Uterus (tissue), 4 donors: Measurements from ENCODE around the gene BIK. TPM values are rescaled to one million over a fixed set of nuclear protein-coding genes. Genes with fewer than 3 reads are reported as not detected.

Experiments
- DNase-seq, 2 donors: peaks; one replicate each; pipeline ENCODE4 v3.0.0-alpha.2; 2019 to 2020
- H3K27ac ChIP-seq, 2 donors: fragments of 200-600 bp; sonication (generic); 1 replicate in 1 of 2; 2 replicates in 1 of 2; pipeline ENCODE4 v1.5.1; 2016 to 2018
- H3K27me3 ChIP-seq, 2 donors: fragments of 200-600 bp; sonication (generic); one replicate each; pipeline ENCODE4 v1.5.1; 2018 to 2019; ENCODE audit warnings: control low read depth in 1 of 2
- H3K36me3 ChIP-seq, 2 donors: fragments of 200-600 bp; sonication (generic); one replicate each; pipeline ENCODE4 v1.5.1; 2019; ENCODE audit warnings: control low read depth in 1 of 2
- H3K4me1 ChIP-seq, 2 donors: fragments of 200-600 bp; sonication (generic); one replicate each; pipeline ENCODE4 v1.5.1; 2018 to 2019; ENCODE audit warnings: control low read depth in 1 of 2
- H3K4me3 ChIP-seq, 2 donors: fragments of 200-600 bp; sonication (generic); 1 replicate in 1 of 2; 2 replicates in 1 of 2; pipeline ENCODE4 v1.5.1; 2018 to 2019; ENCODE audit warnings: mild to moderate bottlenecking in 1 of 2
- H3K9me3 ChIP-seq, 2 donors: fragments of 200-600 bp; sonication (generic); one replicate each; pipeline ENCODE4 v1.5.1; 2019; ENCODE audit warnings: control low read depth in 1 of 2
- CTCF ChIP-seq, 4 experiments: fragments of 200-600 bp in 2 of 4; fragments of 450-650 bp in 2 of 4; sonication (generic) in 2 of 4; IDR thresholded peaks; one replicate each; pipeline ENCODE4 v1.5.1; 2016 to 2019; ENCODE audit warnings: antibody characterized with exemption in 4 of 4, mild to moderate bottlenecking in 2 of 4, moderate library complexity in 1 of 4
- POLR2A ChIP-seq, 2 donors: fragments of 450-650 bp; IDR thresholded peaks; one replicate each; pipeline ENCODE4 v1.6.1; 2016; ENCODE audit warnings: antibody characterized with exemption in 2 of 2, mild to moderate bottlenecking in 1 of 2, moderate library complexity in 1 of 2
- intact Hi-C: fragments of 100-400 bp; cut with DNase I; formaldehyde crosslinking; loops from one replicate; pipeline ENCODE4 v1.15.1; 2023; ENCODE audit warnings: low total_unique reads
- total RNA-seq, 4 donors: library from RNA; depleted of rRNA in 3 of 4; stranded (reverse); fragments of >200 nt in 3 of 4; gene quantifications; one replicate each; pipeline versions ENCODE4 v1.1.0 to v1.2.4, GENCODE V29; 2014 to 2023
- donor health status: DM: yes; HTN: yes; CAD: no.

The BIK gene
- total RNA-seq, 4 donors from 2014 or later: 0.49 to 0.77 (median 0.76) TPM; not detected in 1

- Histone ChIP-seq H3K36me3 (no peaks in the 10 kb centered on the region), H3K4me3 (no peak overlapping the region), H3K9me3 (no peaks in the 10 kb centered on the region), H3K27me3 (no peaks in the 10 kb centered on the region), H3K4me1 (no peaks in the 10 kb centered on the region), H3K27ac (no peak overlapping the region)
- TF ChIP-seq CTCF (IDR thresholded peaks at IDR 0.05): no peak
- no peak for TF ChIP-seq POLR2A (IDR thresholded peaks at IDR 0.05)
- intact Hi-C loops: no loop called here
- DNase-seq: no peak
These were observed 30.8 kb upstream of the BIK start for GRCh38 chr22:43079742-43080141.

DNA sequence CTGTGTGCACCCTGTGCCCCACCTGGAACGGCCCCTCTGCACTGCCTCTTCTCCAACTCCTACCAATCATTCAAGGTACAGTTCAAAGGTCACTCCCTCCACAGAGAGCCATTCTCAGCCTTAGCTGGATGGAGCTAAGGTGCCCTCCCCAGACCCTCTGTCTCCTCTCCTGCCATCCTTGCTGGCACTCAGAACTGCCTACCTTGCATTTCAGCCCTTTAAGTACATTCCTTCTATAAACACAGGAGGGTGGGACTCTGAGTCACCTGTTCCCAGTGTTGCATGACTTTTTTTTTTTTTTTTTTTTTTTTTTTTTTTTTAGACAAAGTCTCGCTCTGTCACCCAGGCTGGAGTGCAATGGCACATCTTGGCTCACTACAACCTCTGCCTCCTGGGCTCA, 29.9 kb upstream of the BIK start:
- TF ChIP-seq CTCF (IDR thresholded peaks at IDR 0.05) (no peak), POLR2A (IDR thresholded peaks at IDR 0.05) (no peak)
- H3K4me1 ChIP-seq: no peaks in the 10 kb centered on the region
- no peaks in the 10 kb centered on the region for H3K9me3 ChIP-seq
- H3K36me3 ChIP-seq: no peaks in the 10 kb centered on the region
- no peaks in the 10 kb centered on the region for H3K27me3 ChIP-seq
- no peak overlapping the region for H3K4me3 ChIP-seq
- intact Hi-C loops: no loop called here
- no peak for DNase-seq
- H3K27ac ChIP-seq: no peak overlapping the region

- intact Hi-C loops: no loop called here
- no peak for TF ChIP-seq CTCF (IDR thresholded peaks at IDR 0.05)
- TF ChIP-seq POLR2A (IDR thresholded peaks at IDR 0.05): no peak
- no peak for DNase-seq
- no peaks in the 10 kb centered on the region for H3K27me3 ChIP-seq
- no peaks in the 10 kb centered on the region for H3K9me3 ChIP-seq
- no peak overlapping the region for H3K4me3 ChIP-seq
- no peak overlapping the region for H3K27ac ChIP-seq
- no peaks in the 10 kb centered on the region for H3K36me3 ChIP-seq
- no peaks in the 10 kb centered on the region for H3K4me1 ChIP-seq
These were observed 28.6 kb upstream of the BIK start for GRCh38 chr22:43081968-43082367.

DNA sequence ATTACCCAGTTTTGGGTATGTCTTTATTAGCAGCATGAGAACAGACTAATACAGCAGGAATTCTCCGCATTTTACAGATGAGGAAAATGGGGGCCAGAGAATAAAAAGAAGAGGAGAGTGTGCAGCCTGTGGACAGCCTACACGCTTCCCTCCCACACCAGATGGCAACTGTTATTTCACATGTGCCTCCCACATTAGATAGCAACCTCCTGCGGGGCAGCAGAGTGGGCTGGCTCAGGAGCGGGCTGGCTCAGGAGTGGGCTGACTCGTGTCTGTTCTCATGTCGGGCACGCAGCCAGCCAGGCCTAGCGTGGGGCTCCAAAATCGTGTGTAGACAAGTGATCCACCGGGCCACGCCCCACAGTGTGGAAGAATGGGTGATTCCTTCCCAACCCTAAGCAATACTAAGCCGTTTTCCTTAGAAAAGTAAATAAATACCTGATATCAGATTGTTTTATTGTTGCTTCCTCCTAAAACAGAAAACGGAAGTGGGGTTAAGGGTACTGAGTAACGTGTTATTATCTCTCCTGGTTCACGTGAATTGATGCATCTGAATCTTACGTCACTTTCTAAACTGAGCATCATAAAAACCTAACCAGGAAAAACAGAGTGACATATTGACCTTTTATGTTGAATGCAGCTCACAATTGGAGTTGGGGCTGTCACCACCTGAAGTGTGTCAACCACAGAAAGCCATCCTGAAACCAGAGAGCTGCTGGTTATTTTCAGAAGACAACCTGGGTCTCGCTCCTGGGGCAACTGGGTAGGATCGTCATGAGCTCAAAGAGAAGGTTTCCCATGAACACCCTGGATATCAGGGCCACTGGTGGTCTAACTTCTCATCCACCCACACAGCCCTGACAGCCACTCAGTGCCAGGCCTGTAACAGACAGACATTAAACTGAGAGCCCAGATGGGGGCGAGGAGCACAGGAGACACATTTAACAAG, 24.6 kb upstream of the BIK start:
- no peaks in the 10 kb centered on the region for H3K9me3 ChIP-seq
- TF ChIP-seq POLR2A (IDR thresholded peaks at IDR 0.05) (no peak), CTCF (IDR thresholded peaks at IDR 0.05) (no peak)
- no peaks in the 10 kb centered on the region for H3K36me3 ChIP-seq
- intact Hi-C loops: no loop called here
- H3K27ac ChIP-seq: no peak overlapping the region
- H3K4me1 ChIP-seq: peaks cover 0 to 4% of the 10 kb centered on the region in 2 donors
- no peak for DNase-seq
- H3K4me3 ChIP-seq: no peak overlapping the region
- no peaks in the 10 kb centered on the region for H3K27me3 ChIP-seq

- peaks cover 0 to 4% of the 10 kb centered on the region in 2 donors for H3K4me1 ChIP-seq
- no peaks in the 10 kb centered on the region for H3K36me3 ChIP-seq
- no peak for DNase-seq
- no peak overlapping the region for H3K27ac ChIP-seq
- TF ChIP-seq POLR2A (IDR thresholded peaks at IDR 0.05): no peak
- TF ChIP-seq CTCF (IDR thresholded peaks at IDR 0.05): no peak
- intact Hi-C loops: no loop called here
- peak overlapping the region; percentile 52 to 80 for H3K4me3 ChIP-seq
- no peaks in the 10 kb centered on the region for H3K9me3 ChIP-seq
- no peaks in the 10 kb centered on the region for H3K27me3 ChIP-seq
These were observed 21.9 kb upstream of the BIK start for GRCh38 chr22:43088627-43088983.
